ENCODE data around the gene AP2A2. TPM values are rescaled to one million over a fixed set of nuclear protein-coding genes. Genes with fewer than 3 reads are reported as not detected.

Gene AP2A2
- total and polyA plus RNA-seq, 2 of the 4 experiments (the other 2 are of a cell fraction), result 19.9 to 49.0 TPM

DNA sequence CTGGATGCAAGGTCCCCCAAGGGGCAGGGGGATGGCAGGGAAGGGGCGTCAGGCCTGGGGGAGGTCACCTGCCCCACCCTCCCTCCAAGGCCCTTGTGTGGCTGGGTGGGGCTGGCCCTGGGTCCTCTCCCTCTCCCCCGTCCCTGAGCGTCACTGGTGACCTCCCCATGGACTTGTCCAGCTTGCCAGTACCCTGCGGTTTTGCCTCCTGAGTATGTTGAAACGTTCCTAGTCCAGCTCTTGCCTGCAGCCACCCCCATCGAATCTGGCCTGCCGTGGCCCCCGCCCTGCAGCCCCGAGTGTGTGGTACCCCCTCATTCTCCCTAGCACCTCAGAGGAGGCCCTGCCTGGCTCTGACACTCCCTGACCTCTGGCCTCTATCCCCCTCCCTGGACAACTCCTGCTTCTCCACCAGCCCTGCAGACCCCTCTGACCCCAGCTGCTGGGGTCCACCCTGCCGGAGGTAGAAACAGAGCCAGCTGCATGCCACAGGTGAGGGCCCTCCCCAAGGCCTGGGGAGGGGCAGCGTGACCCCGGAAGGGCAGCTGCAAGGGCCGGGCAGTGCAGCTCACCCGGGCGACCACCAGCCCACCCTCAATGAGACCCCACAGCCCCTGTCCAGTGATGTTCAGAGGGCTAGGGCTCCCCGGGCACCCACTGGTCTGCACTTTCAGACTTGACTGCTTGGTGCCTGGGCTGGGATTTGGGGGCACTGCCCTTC lies 114.9 kb downstream of the AP2A2 start:
- Histone ChIP-seq H3K79me1 (ENCODE audit: low read depth in 1 of 2, low read length in 2 of 2) (no peaks in the 10 kb centered on the region), H3K4me3 (ENCODE audit: insufficient read depth, low read depth, low read length) (no peak overlapping the region), H3K14ac (replicated peaks; ENCODE audit: low read depth, low read length) (no peak overlapping the region), H3K9ac (ENCODE audit: low read depth, low read length) (no peak overlapping the region), H4K91ac (ENCODE audit: insufficient read depth, low read depth, low read length) (no peak overlapping the region), H4K5ac (ENCODE audit: low read depth, low read length) (no peak overlapping the region), H3K56ac (ENCODE audit: extremely low read depth, insufficient read depth, low read length) (no peak overlapping the region), H2BK20ac (ENCODE audit: low read depth, low read length) (no peak overlapping the region), H3K9me3 (ENCODE audit: control insufficient read depth, insufficient read depth, low read length) (no peaks in the 10 kb centered on the region), H3K27ac (ENCODE audit: insufficient read depth, low read length) (no peak overlapping the region), H4K8ac (ENCODE audit: low read depth in 2 of 2, low read length in 2 of 2) (no peak overlapping the region), H3K9me1 (ENCODE audit: insufficient read depth, low read length) (no peaks in the 10 kb centered on the region), H2BK5ac (ENCODE audit: low read depth, low read length, poor library complexity, severe bottlenecking) (no peak overlapping the region), H3K23ac (ENCODE audit: low read depth, low read length) (no peak overlapping the region), H3K27me3 (ENCODE audit: control insufficient read depth, insufficient read depth, low read length) (peaks cover 16% of the 10 kb centered on the region), H2BK15ac (ENCODE audit: low read depth, low read length) (no peak overlapping the region), H3K4me1 (ENCODE audit: control insufficient read depth, insufficient read depth, low read length) (no peaks in the 10 kb centered on the region), H2AK5ac (ENCODE audit: low read depth, low read length) (no peak overlapping the region), H3K4ac (ENCODE audit: low read depth, low read length) (no peak overlapping the region), H3K4me2 (ENCODE audit: low read depth, low read length) (no peak overlapping the region), H2BK120ac (ENCODE audit: low read depth, low read length) (no peak overlapping the region), H3K36me3 (ENCODE audit: control insufficient read depth, insufficient read depth, low read length) (no peaks in the 10 kb centered on the region), H4K20me1 (ENCODE audit: insufficient read depth, low read length) (no peaks in the 10 kb centered on the region), H2AFZ (replicated peaks; ENCODE audit: low read length, poor library complexity) (no peak overlapping the region), H2AK9ac (replicated peaks; ENCODE audit: low read depth, low read length, poor library complexity) (no peak overlapping the region), H3K18ac (ENCODE audit: low read depth, low read length) (no peak overlapping the region)
- in situ Hi-C loops (cut with MboI; ENCODE audit: low sequenced_read_pairs) (no loop called here), intact Hi-C loops (cut with micrococcal nuclease) (no loop called here), dilution Hi-C loops (cut with HindIII; ENCODE audit: low sequenced_read_pairs, unreplicated experiment) (no loop called here)
- no TSS peak for BruUV-seq (replicated peaks)
- WGBS, 2 experiments (ENCODE audit: extremely low coverage in 2 of 2, insufficient read length in 1 of 2), result 60% methylated on average over 2 of the region's 16 CpGs; no CpG with 5 or more reads in 1 of the 2 experiments
- ChIA-PET CTCF (no interaction called here), POLR2A (ENCODE audit: unreplicated experiment) (no interaction called here)
- DNase-seq (no peak), ATAC-seq (ENCODE audit: low read depth) (no peak)
- TF ChIP-seq, protein P1, sequence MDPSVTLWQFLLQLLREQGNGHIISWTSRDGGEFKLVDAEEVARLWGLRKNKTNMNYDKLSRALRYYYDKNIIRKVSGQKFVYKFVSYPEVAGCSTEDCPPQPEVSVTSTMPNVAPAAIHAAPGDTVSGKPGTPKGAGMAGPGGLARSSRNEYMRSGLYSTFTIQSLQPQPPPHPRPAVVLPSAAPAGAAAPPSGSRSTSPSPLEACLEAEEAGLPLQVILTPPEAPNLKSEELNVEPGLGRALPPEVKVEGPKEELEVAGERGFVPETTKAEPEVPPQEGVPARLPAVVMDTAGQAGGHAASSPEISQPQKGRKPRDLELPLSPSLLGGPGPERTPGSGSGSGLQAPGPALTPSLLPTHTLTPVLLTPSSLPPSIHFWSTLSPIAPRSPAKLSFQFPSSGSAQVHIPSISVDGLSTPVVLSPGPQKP (IDR thresholded peaks at IDR 0.05; ENCODE audit: borderline replicate concordance, low read depth, low read length), result no peak
- TF ChIP-seq, protein P2, sequence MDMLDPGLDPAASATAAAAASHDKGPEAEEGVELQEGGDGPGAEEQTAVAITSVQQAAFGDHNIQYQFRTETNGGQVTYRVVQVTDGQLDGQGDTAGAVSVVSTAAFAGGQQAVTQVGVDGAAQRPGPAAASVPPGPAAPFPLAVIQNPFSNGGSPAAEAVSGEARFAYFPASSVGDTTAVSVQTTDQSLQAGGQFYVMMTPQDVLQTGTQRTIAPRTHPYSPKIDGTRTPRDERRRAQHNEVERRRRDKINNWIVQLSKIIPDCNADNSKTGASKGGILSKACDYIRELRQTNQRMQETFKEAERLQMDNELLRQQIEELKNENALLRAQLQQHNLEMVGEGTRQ (IDR thresholded peaks at IDR 0.05; ENCODE audit: low read depth, low read length), result no peak
- TF ChIP-seq CEBPB (IDR thresholded peaks at IDR 0.05; ENCODE audit: low read depth, low read length) (no peak), RFX5 (IDR thresholded peaks at IDR 0.05; ENCODE audit: low read depth, low read length) (no peak), MAZ (IDR thresholded peaks at IDR 0.05; ENCODE audit: borderline replicate concordance, low read depth, low read length) (no peak)

Measured in IMR-90 (cell line).